SH-SY5Y (cell line): ENCODE data around the gene SLC25A22.

Experiments used
- GATA2 ChIP-seq: IDR thresholded peaks from 2 replicates; pipeline ENCODE4 v1.6.1; 2011; ENCODE audit warnings: mild to moderate bottlenecking, low read depth, low read length
- GATA3 ChIP-seq: IDR thresholded peaks from 2 replicates; pipeline ENCODE4 v1.6.1; 2011; ENCODE audit warnings: low read depth, mild to moderate bottlenecking, low read length, moderate library complexity

Gene SLC25A22

GRCh38 chr11:796565-797295 is 1.4 kb downstream of the SLC25A22 start:
- TF ChIP-seq GATA3 (no peak), GATA2 (no peak)

- TF ChIP-seq GATA3, result no peak
These were observed 2.2 kb downstream of the SLC25A22 start for GRCh38 chr11:795634-796564.

GRCh38 chr11:794766-795633 is 3.1 kb downstream of the SLC25A22 start:
- TF ChIP-seq GATA3, result no peak
- TF ChIP-seq GATA2, result no peak

- TF ChIP-seq GATA3 (no peak), GATA2 (no peak)
These were observed 3.9 kb downstream of the SLC25A22 start for GRCh38 chr11:794013-794765.

GRCh38 chr11:793556-793955 is 4.5 kb downstream of the SLC25A22 start:
- TF ChIP-seq GATA2 (no peak), GATA3 (no peak)

GRCh38 chr11:792873-793272 is 5.2 kb downstream of the SLC25A22 start:
- TF ChIP-seq GATA2 (no peak), GATA3 (no peak)

- TF ChIP-seq GATA3 (no peak), GATA2 (no peak)
These were observed 5.6 kb downstream of the SLC25A22 start for GRCh38 chr11:792535-792821.

GRCh38 chr11:791658-792534 is 6.2 kb downstream of the SLC25A22 start:
- no peak for TF ChIP-seq GATA3
- no peak for TF ChIP-seq GATA2

GRCh38 chr11:790721-791564 is 7.1 kb downstream of the SLC25A22 start:
- TF ChIP-seq GATA3 (no peak), GATA2 (no peak)

GRCh38 chr11:789943-790342 is 8.1 kb downstream of the SLC25A22 start, which contains the start of gene CEND1:
TSS of gene CEND1 (minus strand) at chr11:790090. CDS start at chr11:788576, 1,514 bp downstream.
- TF ChIP-seq GATA3 (no peak), GATA2 (no peak)

- TF ChIP-seq GATA2, result no peak
- no peak for TF ChIP-seq GATA3
These were observed 8.8 kb downstream of the SLC25A22 start for GRCh38 chr11:788953-789940.
